H1 (cell line): ENCODE data around the gene SPTBN4. TPM values are rescaled to one million over a fixed set of nuclear protein-coding genes. Genes with fewer than 3 reads are reported as not detected.
A peak's percentile ranks its signal among the peaks of the same experiment; 100 is the strongest.

ENCODE experiments used
- CTCF ChIA-PET: fragments of 300-600 bp; sonication (Branson Sonifier 250); formaldehyde crosslinking; loops from one replicate; lab custom pipeline; 2021; ENCODE audit not compliant: partially characterized antibody; lab: Charles Lee
- POLR2A ChIA-PET: fragments of 300-600 bp; sonication (Branson Sonifier 250); formaldehyde crosslinking; loops from one replicate; lab custom pipeline; 2021; ENCODE audit warnings: inconsistent platforms; ENCODE audit not compliant: partially characterized antibody; lab: Charles Lee
- DNase-seq, 2 experiments: peaks; one replicate each; pipeline versions ENCODE4 v3.0.0 to v3.0.0-alpha.2; 2010 to 2022; ENCODE audit warnings: low spot score in 2 of 2, low read depth in 1 of 2, mixed read lengths in 1 of 2
- FAIRE-seq: peaks from 2 replicates; lab custom pipeline; 2011; peaks lifted over from hg19 to GRCh38; lab: Jason Lieb, UNC
- H2AFZ ChIP-seq: 2 replicates; pipeline ENCODE4 v1.8.1; 2012; ENCODE audit warnings: low read length, inconsistent platforms
- H2AK5ac ChIP-seq: 2 replicates; pipeline ENCODE4 v1.6.1; 2013; ENCODE audit warnings: low read depth, low read length
- H2BK120ac ChIP-seq: replicated peaks from 2 replicates; pipeline ENCODE3; 2013; ENCODE audit warnings: low read depth, low read length, inconsistent platforms
- H2BK12ac ChIP-seq: 2 replicates; pipeline ENCODE4 v1.6.1; 2013; ENCODE audit warnings: low read depth, low read length
- H2BK15ac ChIP-seq: 2 replicates; pipeline ENCODE4 v1.6.1; 2013; ENCODE audit warnings: low read length
- H2BK20ac ChIP-seq: 2 replicates; pipeline ENCODE4 v1.6.1; 2013; ENCODE audit warnings: low read length
- H2BK5ac ChIP-seq: 2 replicates; pipeline ENCODE4 v1.6.1; 2013; ENCODE audit warnings: low read depth, low read length
- H3K14ac ChIP-seq: 2 replicates; pipeline ENCODE4 v1.6.1; 2013; ENCODE audit warnings: inconsistent platforms; ENCODE audit not compliant: insufficient read length
- H3K18ac ChIP-seq: 2 replicates; pipeline ENCODE4 v1.6.1; 2013; ENCODE audit warnings: low read length; ENCODE audit errors: extremely low read depth
- H3K23ac ChIP-seq: 2 replicates; pipeline ENCODE4 v1.6.1; 2013; ENCODE audit warnings: inconsistent platforms; ENCODE audit not compliant: insufficient read length
- H3K23me2 ChIP-seq: 2 replicates; pipeline ENCODE4 v1.6.1; 2013; ENCODE audit warnings: low read depth, low read length
- H3K27ac ChIP-seq: 2 replicates; pipeline ENCODE4 v1.6.1; 2011; ENCODE audit warnings: low read depth, low read length, inconsistent platforms
- H3K27me3 ChIP-seq, 4 experiments: replicated peaks in 1 of 4; 1 replicate in 1 of 4; 2 replicates in 3 of 4; pipeline versions ENCODE4 v1.6.1 to v1.8.1; 2011 to 2013; ENCODE audit warnings: low read length in 3 of 4, mild to moderate bottlenecking in 3 of 4, inconsistent platforms in 2 of 4, mixed read lengths in 2 of 4, moderate library complexity in 1 of 4; ENCODE audit not compliant: control insufficient read depth in 3 of 4, insufficient read depth in 3 of 4; ENCODE audit errors: extremely low read depth in 1 of 4
- H3K36me3 ChIP-seq, 4 experiments: 2 replicates each; pipeline versions ENCODE4 v1.6.1 to v1.8.1; 2011 to 2013; ENCODE audit warnings: mild to moderate bottlenecking in 4 of 4, low read length in 3 of 4, moderate library complexity in 2 of 4, control low read depth in 1 of 4, inconsistent platforms in 1 of 4; ENCODE audit not compliant: insufficient read depth in 4 of 4, control insufficient read depth in 2 of 4
- H3K4ac ChIP-seq: replicated peaks from 2 replicates; pipeline ENCODE3; 2013; ENCODE audit warnings: low read length, low read depth, mixed read lengths, inconsistent platforms; ENCODE audit not compliant: insufficient read length
- H3K4me1 ChIP-seq, 4 experiments: replicated peaks in 1 of 4; 1 replicate in 1 of 4; 2 replicates in 3 of 4; pipeline versions ENCODE4 v1.6.1 to v1.8.1; 2011 to 2013; ENCODE audit warnings: low read length in 3 of 4, inconsistent platforms in 2 of 4, mixed read lengths in 1 of 4; ENCODE audit not compliant: insufficient read depth in 4 of 4, control insufficient read depth in 3 of 4
- H3K4me2 ChIP-seq, 2 experiments: 2 replicates each; pipeline versions ENCODE4 v1.6.1 to v1.8.1; 2011 to 2013; ENCODE audit warnings: low read depth in 2 of 2, low read length in 2 of 2, control low read depth in 1 of 2, inconsistent platforms in 1 of 2, mild to moderate bottlenecking in 1 of 2; ENCODE audit not compliant: insufficient read depth in 1 of 2
- H3K4me3 ChIP-seq, 4 experiments: fragments of 200-600, 300-600 bp in 1 of 4; sonication (generic), shearing (Covaris generic), sonication (Bioruptor Twin) in 1 of 4; 2 replicates each; pipeline versions ENCODE4 v1.5.1 to v1.8.1; 2011 to 2016; ENCODE audit warnings: low read length in 4 of 4, low read depth in 3 of 4, control low read depth in 2 of 4, inconsistent platforms in 2 of 4, mild to moderate bottlenecking in 2 of 4, mixed read lengths in 1 of 4, moderate library complexity in 1 of 4; ENCODE audit not compliant: insufficient read depth in 2 of 4; ENCODE audit errors: extremely low read depth in 1 of 4
- H3K56ac ChIP-seq: replicated peaks from 2 replicates; pipeline ENCODE3; 2013; ENCODE audit warnings: low read depth, mild to moderate bottlenecking, mixed read lengths, low read length, inconsistent platforms; ENCODE audit not compliant: insufficient read length
- H3K79me1 ChIP-seq: 2 replicates; pipeline ENCODE4 v1.6.1; 2013; ENCODE audit warnings: low read depth, low read length, control low read depth
- H3K79me2 ChIP-seq, 2 experiments: 2 replicates each; pipeline versions ENCODE4 v1.6.1 to v1.8.1; 2012 to 2013; ENCODE audit warnings: low read length in 2 of 2, mild to moderate bottlenecking in 2 of 2, inconsistent platforms in 1 of 2; ENCODE audit not compliant: insufficient read depth in 2 of 2, control insufficient read depth in 1 of 2
- H3K9ac ChIP-seq, 4 experiments: replicated peaks in 1 of 4; 1 replicate in 1 of 4; 2 replicates in 3 of 4; pipeline versions ENCODE4 v1.6.1 to v1.8.1; 2011 to 2013; ENCODE audit warnings: low read depth in 3 of 4, low read length in 3 of 4, control low read depth in 2 of 4, mild to moderate bottlenecking in 2 of 4, moderate library complexity in 2 of 4, inconsistent platforms in 1 of 4; ENCODE audit errors: extremely low read depth in 1 of 4
- H3K9me3 ChIP-seq, 2 experiments: 2 replicates each; pipeline versions ENCODE4 v1.6.1 to v1.8.1; 2012 to 2013; ENCODE audit warnings: mild to moderate bottlenecking in 2 of 2, moderate library complexity in 2 of 2, control low read depth in 1 of 2, inconsistent platforms in 1 of 2, low read depth in 1 of 2, low read length in 1 of 2, mixed read lengths in 1 of 2; ENCODE audit not compliant: insufficient read depth in 2 of 2
- H4K20me1 ChIP-seq, 2 experiments: replicated peaks in 1 of 2; 2 replicates each; pipeline versions ENCODE3 to v1.8.1; 2011 to 2013; ENCODE audit warnings: inconsistent platforms in 2 of 2, low read length in 2 of 2, mild to moderate bottlenecking in 1 of 2; ENCODE audit not compliant: insufficient read depth in 2 of 2, control insufficient read depth in 1 of 2
- H4K5ac ChIP-seq: 2 replicates; pipeline ENCODE4 v1.6.1; 2013; ENCODE audit warnings: low read length, low read depth, mixed read lengths, inconsistent platforms; ENCODE audit not compliant: insufficient read length
- H4K8ac ChIP-seq: 2 replicates; pipeline ENCODE4 v1.8.0; 2013; ENCODE audit warnings: mild to moderate bottlenecking, moderate library complexity, low read length, inconsistent platforms; ENCODE audit not compliant: insufficient read depth; ENCODE audit errors: extremely low read depth
- H4K91ac ChIP-seq: replicated peaks from 2 replicates; pipeline ENCODE3; 2013; ENCODE audit warnings: low read length, mixed read lengths, inconsistent platforms; ENCODE audit not compliant: insufficient read length
- CBX5 ChIP-seq: fragments of 300-800, 300-1000 bp; sonication (generic); IDR thresholded peaks from 2 replicates; pipeline ENCODE4 v1.7.1; 2016; ENCODE audit warnings: antibody characterized with exemption, low read length, low read depth
- CREB1 ChIP-seq: IDR thresholded peaks from 2 replicates; pipeline ENCODE4 v1.6.1; 2012; ENCODE audit warnings: inconsistent platforms
- GABPA ChIP-seq: IDR thresholded peaks from 2 replicates; pipeline ENCODE4 v1.6.1; 2011; ENCODE audit warnings: mild to moderate bottlenecking, low read length, moderate library complexity, borderline replicate concordance; ENCODE audit not compliant: insufficient read depth
- KDM4A ChIP-seq: IDR thresholded peaks from one replicate; pipeline ENCODE4 v1.7.1; 2012; ENCODE audit warnings: low read depth, mild to moderate bottlenecking, moderate library complexity, low read length, inconsistent platforms; ENCODE audit not compliant: severe bottlenecking
- KDM5A ChIP-seq: fragments of 200-600 bp; IDR thresholded peaks from 2 replicates; pipeline ENCODE4 v1.7.1; 2012; ENCODE audit warnings: mild to moderate bottlenecking, low read length, inconsistent platforms, mixed read lengths
- RAD21 ChIP-seq, 2 experiments: IDR thresholded peaks in 1 of 2; conservative IDR thresholded peaks in 1 of 2; 2 replicates each; pipeline ENCODE4 v1.6.1; 2011; ENCODE audit warnings: low read depth in 2 of 2, low read length in 2 of 2, improper control_type of control experiment in 1 of 2, inconsistent platforms in 1 of 2, mild to moderate bottlenecking in 1 of 2, moderate library complexity in 1 of 2
- SP1 ChIP-seq: IDR thresholded peaks from 2 replicates; pipeline ENCODE4 v1.6.1; 2011; ENCODE audit warnings: low read depth, low read length
- TBP ChIP-seq: IDR thresholded peaks from 2 replicates; pipeline ENCODE4 v1.6.1; 2011; ENCODE audit warnings: low read depth, low read length, improper control_type of control experiment
- TEAD4 ChIP-seq: IDR thresholded peaks from 2 replicates; pipeline ENCODE4 v1.6.1; 2012; ENCODE audit warnings: low read depth, low read length, inconsistent platforms, mixed read lengths
- WGBS, 2 experiments: shearing (Covaris generic) in 1 of 2; methylation state at CpG; one replicate each; pipeline versions ENCODE4 v1.1.6 to v1.1.7; 2013 to 2015; ENCODE audit warnings: low lambda C conversion rate in 2 of 2, mixed read lengths in 2 of 2, inconsistent platforms in 1 of 2, low coverage in 1 of 2, missing lambda C conversion rate in 1 of 2; ENCODE audit not compliant: insufficient replicate concordance in 2 of 2, insufficient coverage in 1 of 2, insufficient read length in 1 of 2; ENCODE audit errors: extremely low coverage in 1 of 2, missing lambda C conversion rate in 1 of 2; 5-methylcytosine and 5-hydroxymethylcytosine counted together
- polyA plus RNA-seq, 7 experiments: library from polyadenylated mRNA; depleted of rRNA in 3 of 7; stranded (reverse) in 5 of 7; unstranded in 2 of 7; fragments of >200 nt in 5 of 7; fragments of 200-250 nt in 2 of 7; gene quantifications; 1 replicate in 5 of 7; 2 replicates in 1 of 7; 4 replicates in 1 of 7; pipeline versions ENCODE4 v1.2.1 to v1.2.3, GENCODE V29; 2011 to 2013; ENCODE audit warnings: missing spikeins in 2 of 7, mixed read lengths in 2 of 7
- total RNA-seq: library from RNA; stranded (reverse); fragmentation: NEBNext Ultra II Directional; extraction: Animal tissue kit (Norgen Biotek cat#: 25700); gene quantifications from 2 replicates; pipeline ENCODE4 v1.2.1, GENCODE V29; 2021

Gene SPTBN4
- total and polyA plus RNA-seq, 2 of the 8 experiments (the other 6 are each of a cell fraction or from before 2014, with no cell fraction given) = 1.9 to 3.0 TPM

DNA sequence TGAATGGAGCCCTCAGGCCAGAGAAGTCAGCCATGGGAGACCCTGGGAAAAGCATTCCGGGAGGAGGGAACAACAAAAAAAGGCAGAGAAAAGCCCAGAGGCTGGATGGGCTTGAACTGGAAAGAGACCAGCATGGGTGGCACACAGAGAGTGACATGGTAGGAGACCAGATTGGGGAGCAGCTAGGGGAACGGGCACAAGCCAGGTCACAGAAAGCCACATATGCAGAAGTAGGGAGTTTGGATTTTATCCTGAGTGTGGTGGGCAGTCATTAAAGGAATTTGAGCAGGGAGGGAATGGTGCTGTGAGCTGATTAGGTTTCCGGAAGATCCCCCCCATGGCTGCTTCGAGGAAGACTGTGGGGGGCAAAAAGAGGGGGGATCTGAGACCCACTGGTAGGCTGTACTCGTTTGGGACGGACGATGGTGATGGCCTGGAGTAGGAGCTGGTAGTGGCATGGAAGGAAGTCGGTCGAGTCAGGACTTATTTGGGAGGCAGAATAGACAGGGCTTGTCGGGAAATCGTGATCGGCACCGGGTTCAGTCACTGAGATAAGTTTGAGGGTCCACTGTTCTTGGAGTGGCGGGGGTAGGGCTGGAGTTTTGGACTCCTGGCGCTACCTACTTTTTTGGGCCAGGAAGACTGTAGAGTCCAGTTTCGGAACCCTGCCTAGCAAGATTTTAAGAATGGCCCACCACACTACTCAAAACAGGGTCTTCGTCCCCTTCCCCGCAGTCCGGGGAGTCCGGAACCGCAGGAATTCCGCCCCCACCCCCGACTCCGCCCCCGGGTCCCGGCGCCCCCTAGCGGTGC is 42.0 kb upstream of the SPTBN4 start:
- no peak for FAIRE-seq
- peak overlapping the region; percentile 79 for H4K5ac ChIP-seq
- no peak for TF ChIP-seq CBX5
- TF ChIP-seq RAD21 (IDR thresholded peaks at IDR 0.05 in 1 of 2, conservative IDR thresholded peaks at IDR 0.05 in 1 of 2; ENCODE audit: low read depth in 2 of 2, low read length in 2 of 2) = peak in 1 of 2 experiments; percentile 26; a peak in 1 of 4 replicates
- peak; percentile 53; the same call in 1 of the 2 replicates for TF ChIP-seq TEAD4
- TF ChIP-seq SP1 = 0 out of 2 replicates have a peak, but pooled peaks have one; percentile 5
- TF ChIP-seq CREB1 = no peak
- no peak for TF ChIP-seq GABPA
- TF ChIP-seq TBP = no peak
- TF ChIP-seq KDM4A = peak; percentile 49
- TF ChIP-seq KDM5A = 0 out of 2 replicates have a peak, but pooled peaks have one; percentile 29

More for the DNA sequence above, 42.0 kb upstream of the SPTBN4 start:
- H3K27me3 ChIP-seq = no peaks in the 10 kb centered on the region
- H3K79me2 ChIP-seq = no peaks in the 10 kb centered on the region
- peak overlapping the region; percentile 83 to 95 for H3K4me2 ChIP-seq
- 7% methylated on average over 16 of the region's 28 CpGs; no CpG with 5 or more reads in 1 of the 2 experiments for WGBS, 2 experiments
- CTCF ChIA-PET = interaction anchor here (0.8 to 3.3 kb wide), 9 partner anchors 9 to 119 kb away, joined by 3 to 16 read pairs (median 5); partner anchors contain the start of genes PRX and SERTAD3
- H2BK20ac ChIP-seq = no peak overlapping the region
- H2BK5ac ChIP-seq = peak overlapping the region; percentile 94
- H3K23me2 ChIP-seq = peaks cover 12% of the 10 kb centered on the region
- H3K9me3 ChIP-seq = no peaks in the 10 kb centered on the region
- peak overlapping the region; percentile 69; the same call in 1 of the 2 replicates for H3K27ac ChIP-seq
- H2BK15ac ChIP-seq = peak overlapping the region; percentile 48; the same call in 1 of the 2 replicates
- DNase-seq = peak in 1 of 2 experiments; percentile 90
- H2AK5ac ChIP-seq = no peak overlapping the region
- peak overlapping the region; percentile 60 to 81 (median 68); a peak in 6 of 7 replicates for H3K9ac ChIP-seq
- peaks cover 0 to 6% (median 4%) of the 10 kb centered on the region in 4 experiments; a peak in 3 of 7 replicates for H3K4me1 ChIP-seq
- no peaks in the 10 kb centered on the region; the same call in 1 of the 2 replicates for H3K79me1 ChIP-seq
- H3K4ac ChIP-seq = peak overlapping the region; percentile 71
- H4K91ac ChIP-seq = no peak overlapping the region
- peak overlapping the region; percentile 52 for H3K56ac ChIP-seq
- no peak overlapping the region; the same call in 1 of the 2 replicates for H4K8ac ChIP-seq
- H3K23ac ChIP-seq = no peak overlapping the region
- peak overlapping the region; percentile 77; the same call in 1 of the 2 replicates for H2AFZ ChIP-seq
- POLR2A ChIA-PET = interaction anchor here (0.7 to 3.1 kb wide), 10 partner anchors 10 to 374 kb away, joined by 3 to 20 read pairs (median 3); partner anchors contain the start of genes PRX and SERTAD3
- H3K36me3 ChIP-seq = peaks cover 0 to 2% (median 0%) of the 10 kb centered on the region in 4 experiments; a peak in 2 of 8 replicates
- H3K18ac ChIP-seq = peak overlapping the region; percentile 76
- peak overlapping the region; percentile 4 for H2BK120ac ChIP-seq
- H3K14ac ChIP-seq = no peak overlapping the region
- peak overlapping the region; percentile 58 to 79 (median 71) for H3K4me3 ChIP-seq
- H2BK12ac ChIP-seq = 0 out of 2 replicates have a peak overlapping the region, but pooled peaks have one; percentile 84
- H4K20me1 ChIP-seq = no peaks in the 10 kb centered on the region
